ENCODE measurements around the gene AKT3.

Gene AKT3

GRCh38 chr1:243726806-243727502, 123.1 kb downstream of the AKT3 start:
- Histone ChIP-seq H3K36me3 (ENCODE audit: low read depth) (no peaks in the 10 kb centered on the region), H3K9me3 (ENCODE audit: severe bottlenecking) (no peaks in the 10 kb centered on the region), H3K27ac (ENCODE audit: poor library complexity, severe bottlenecking) (no peak overlapping the region), H3K4me1 (ENCODE audit: insufficient read depth, poor library complexity, severe bottlenecking) (peaks cover 19% of the 10 kb centered on the region), H3K4me3 (ENCODE audit: severe bottlenecking) (no peak overlapping the region), H3K27me3 (ENCODE audit: insufficient read depth, poor library complexity, severe bottlenecking) (no peaks in the 10 kb centered on the region)
- no peak for TF ChIP-seq CTCF (IDR thresholded peaks at IDR 0.05; ENCODE audit: poor library complexity, severe bottlenecking)
- DNase-seq (ENCODE audit: low spot score) = no peak
- ATAC-seq (ENCODE audit: low read depth) = no peak

- DNase-seq (ENCODE audit: low spot score) (no peak), ATAC-seq (ENCODE audit: low read depth) (no peak)
- Histone ChIP-seq H3K4me3 (ENCODE audit: severe bottlenecking) (no peak overlapping the region), H3K4me1 (ENCODE audit: insufficient read depth, poor library complexity, severe bottlenecking) (peaks cover 21% of the 10 kb centered on the region), H3K9me3 (ENCODE audit: severe bottlenecking) (no peaks in the 10 kb centered on the region), H3K27ac (ENCODE audit: poor library complexity, severe bottlenecking) (no peak overlapping the region), H3K27me3 (ENCODE audit: insufficient read depth, poor library complexity, severe bottlenecking) (no peaks in the 10 kb centered on the region), H3K36me3 (ENCODE audit: low read depth) (no peaks in the 10 kb centered on the region)
- no peak for TF ChIP-seq CTCF (IDR thresholded peaks at IDR 0.05; ENCODE audit: poor library complexity, severe bottlenecking)
Observed at GRCh38 chr1:243725846-243726245, 124.2 kb downstream of the AKT3 start.

GRCh38 chr1:243725075-243725474, 125.0 kb downstream of the AKT3 start:
- ATAC-seq (ENCODE audit: low read depth) (no peak), DNase-seq (ENCODE audit: low spot score) (no peak)
- no peak overlapping the region for H3K27ac ChIP-seq (ENCODE audit: poor library complexity, severe bottlenecking)
- TF ChIP-seq CTCF (IDR thresholded peaks at IDR 0.05; ENCODE audit: poor library complexity, severe bottlenecking) = no peak
- H3K9me3 ChIP-seq (ENCODE audit: severe bottlenecking) = no peaks in the 10 kb centered on the region
- no peak overlapping the region for H3K4me3 ChIP-seq (ENCODE audit: severe bottlenecking)
- peaks cover 16% of the 10 kb centered on the region for H3K4me1 ChIP-seq (ENCODE audit: insufficient read depth, poor library complexity, severe bottlenecking)
- H3K27me3 ChIP-seq (ENCODE audit: insufficient read depth, poor library complexity, severe bottlenecking) = no peaks in the 10 kb centered on the region
- no peaks in the 10 kb centered on the region for H3K36me3 ChIP-seq (ENCODE audit: low read depth)

GRCh38 chr1:243723458-243724043, 126.5 kb downstream of the AKT3 start:
- DNase-seq (ENCODE audit: low spot score) (no peak), ATAC-seq (ENCODE audit: low read depth) (no peak)
- no peaks in the 10 kb centered on the region for H3K36me3 ChIP-seq (ENCODE audit: low read depth)
- no peaks in the 10 kb centered on the region for H3K27me3 ChIP-seq (ENCODE audit: insufficient read depth, poor library complexity, severe bottlenecking)
- no peaks in the 10 kb centered on the region for H3K9me3 ChIP-seq (ENCODE audit: severe bottlenecking)
- no peak for TF ChIP-seq CTCF (IDR thresholded peaks at IDR 0.05; ENCODE audit: poor library complexity, severe bottlenecking)
- H3K4me3 ChIP-seq (ENCODE audit: severe bottlenecking) = no peak overlapping the region
- no peak overlapping the region for H3K27ac ChIP-seq (ENCODE audit: poor library complexity, severe bottlenecking)
- peaks cover 23% of the 10 kb centered on the region for H3K4me1 ChIP-seq (ENCODE audit: insufficient read depth, poor library complexity, severe bottlenecking)

DNA sequence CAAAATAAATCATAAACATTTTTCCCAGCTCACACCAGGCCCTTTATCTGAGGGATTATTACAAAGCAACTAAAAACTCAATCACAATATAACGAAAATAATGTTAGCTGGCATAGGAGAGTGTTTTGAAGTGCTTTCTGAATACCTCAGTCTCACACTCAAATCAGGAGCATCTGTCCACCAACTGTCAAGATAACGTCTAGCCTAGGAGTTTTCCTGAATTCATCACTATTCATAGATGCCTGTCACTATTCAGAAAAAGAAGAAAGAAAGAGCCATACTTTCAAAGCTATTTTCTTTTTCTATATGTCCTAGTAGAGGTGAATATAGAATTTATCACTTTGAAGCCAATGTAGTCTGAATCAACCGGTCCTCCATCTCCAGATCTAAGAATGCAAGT, 127.0 kb downstream of the AKT3 start:
- peaks cover 28% of the 10 kb centered on the region for H3K4me1 ChIP-seq (ENCODE audit: insufficient read depth, poor library complexity, severe bottlenecking)
- no peak overlapping the region for H3K27ac ChIP-seq (ENCODE audit: poor library complexity, severe bottlenecking)
- H3K4me3 ChIP-seq (ENCODE audit: severe bottlenecking) = no peak overlapping the region

More for the DNA sequence above, 127.0 kb downstream of the AKT3 start:
- ATAC-seq (ENCODE audit: low read depth) (no peak), DNase-seq (ENCODE audit: low spot score) (no peak)
- H3K36me3 ChIP-seq (ENCODE audit: low read depth) = no peaks in the 10 kb centered on the region
- H3K9me3 ChIP-seq (ENCODE audit: severe bottlenecking) = no peaks in the 10 kb centered on the region
- no peaks in the 10 kb centered on the region for H3K27me3 ChIP-seq (ENCODE audit: insufficient read depth, poor library complexity, severe bottlenecking)
- no peak for TF ChIP-seq CTCF (IDR thresholded peaks at IDR 0.05; ENCODE audit: poor library complexity, severe bottlenecking)
